GM19351 (cell line): ENCODE measurements around the gene GRIA3.
A peak's percentile ranks its signal among the peaks of the same experiment; 100 is the strongest.
"Not testable (repeated sequence)": the region's sequence is repeated elsewhere in the genome, so short reads cannot be mapped to it uniquely, and the experiment has no call there.

Experiments used
- ATAC-seq: cut with Tn5 transposase; IDR thresholded peaks from one replicate; pipeline ENCODE4 v1.9.1; 2021; ENCODE audit warnings: mild to moderate bottlenecking, moderate library complexity; ENCODE audit not compliant: unreplicated experiment

Gene GRIA3

GRCh38 chrX:123339221-123339905 lies 155.3 kb downstream of the GRIA3 start:
- peak; percentile 68 for ATAC-seq

GRCh38 chrX:123340696-123341095 lies 156.6 kb downstream of the GRIA3 start:
- ATAC-seq = no peak

DNA sequence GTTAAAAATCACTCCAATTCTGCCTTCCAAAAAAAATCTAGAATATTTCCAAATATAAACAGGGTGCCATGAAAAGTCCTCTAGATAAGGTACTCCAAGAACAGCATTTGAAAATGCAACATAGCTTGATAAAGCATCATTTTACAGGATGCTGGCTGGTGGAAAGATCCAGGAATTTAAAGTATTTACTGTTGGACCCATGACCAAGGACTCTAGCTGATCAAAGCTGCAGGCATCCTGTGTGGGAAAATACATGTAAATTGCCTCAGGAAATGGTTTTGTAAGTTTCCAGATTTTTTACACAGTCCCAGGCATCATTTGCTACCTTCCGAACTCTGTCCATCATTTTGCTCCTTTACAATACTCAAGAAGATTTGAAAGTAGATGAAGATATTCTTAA lies 164.4 kb downstream of the GRIA3 start:
- no peak for ATAC-seq

DNA sequence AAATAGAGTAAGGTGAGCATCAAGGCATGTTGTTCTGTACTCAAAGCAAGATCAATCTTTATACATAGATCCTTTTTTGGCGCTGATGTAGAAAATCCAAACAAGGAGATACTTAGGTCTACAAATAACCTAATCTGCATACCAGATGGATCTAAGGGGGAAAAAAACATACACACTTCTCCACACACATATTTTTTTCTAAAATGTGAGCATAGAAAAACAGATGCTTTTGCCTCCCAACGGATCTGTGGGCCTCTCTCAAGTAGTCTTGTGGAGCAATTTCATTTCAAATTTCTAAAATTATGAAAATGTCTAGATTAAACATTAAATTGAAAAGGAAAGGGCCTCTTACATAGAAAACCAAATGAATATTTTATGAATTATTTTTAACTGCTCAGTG lies 166.1 kb downstream of the GRIA3 start:
- ATAC-seq = no peak

DNA sequence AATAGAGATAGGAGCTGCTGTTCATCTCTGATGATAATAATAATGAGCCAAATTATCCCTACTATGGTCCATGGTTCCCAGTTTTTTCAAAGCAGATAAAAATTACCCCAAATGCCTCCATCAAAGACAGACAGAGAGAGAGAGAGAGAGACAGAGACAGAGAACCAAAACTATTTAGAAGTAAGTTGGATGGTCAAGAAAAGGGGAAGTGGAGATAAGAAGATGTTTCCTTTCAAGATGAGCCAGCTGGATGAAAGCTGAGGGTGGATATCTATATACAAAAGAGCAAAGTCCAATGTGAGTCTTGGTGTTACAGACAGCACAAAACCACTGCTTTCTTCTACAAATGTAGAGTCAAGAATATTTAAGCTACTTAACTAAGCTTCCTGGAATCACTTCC lies 173.9 kb downstream of the GRIA3 start:
- peak; percentile 96 for ATAC-seq

GRCh38 chrX:123358457-123358856 lies 174.4 kb downstream of the GRIA3 start:
- no peak for ATAC-seq

DNA sequence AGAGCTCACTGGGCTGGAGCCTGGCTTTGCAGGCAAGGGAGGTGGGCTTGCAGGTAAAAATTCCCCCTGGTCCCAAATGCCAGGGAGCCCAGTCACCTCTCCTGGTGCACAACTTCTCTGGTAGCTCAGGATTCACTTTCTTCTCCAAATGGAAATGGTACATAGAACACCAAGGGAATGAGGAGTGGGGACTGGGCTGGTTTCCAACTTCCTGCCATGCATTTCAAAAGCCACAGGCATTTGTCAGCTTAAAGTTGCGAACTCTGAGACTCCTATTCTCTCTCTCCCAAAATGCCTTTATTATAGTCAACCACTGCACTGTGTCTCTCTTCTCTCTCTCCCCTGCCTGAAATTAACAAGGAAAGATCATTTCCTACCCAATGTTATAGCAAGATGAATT lies 177.3 kb downstream of the GRIA3 start:
- no peak for ATAC-seq

DNA sequence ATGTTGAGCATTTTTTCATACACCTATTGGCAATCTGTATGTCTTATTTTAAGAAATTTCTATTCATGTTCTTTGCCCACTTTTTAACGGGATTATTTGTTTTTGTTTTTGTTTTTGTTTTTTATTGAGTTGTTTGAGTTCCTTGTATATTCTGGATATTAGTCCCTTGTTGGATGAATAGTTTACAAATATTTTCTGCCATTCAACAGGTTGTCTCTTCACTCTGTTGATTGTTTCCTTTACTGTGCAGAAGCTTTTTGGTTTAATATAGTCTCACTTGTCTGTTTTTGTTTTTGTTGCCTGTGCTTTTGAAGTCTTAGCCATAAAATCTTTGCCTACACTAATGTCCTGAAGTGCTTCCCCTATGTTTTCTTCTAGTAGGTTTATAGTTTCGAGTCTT lies 202.1 kb downstream of the GRIA3 start:
- ATAC-seq = not testable (repeated sequence)

- no peak for ATAC-seq
These were observed 208.8 kb downstream of the GRIA3 start for GRCh38 chrX:123392921-123393320.

- ATAC-seq = no peak
These were observed 215.6 kb downstream of the GRIA3 start for GRCh38 chrX:123399709-123400108.

DNA sequence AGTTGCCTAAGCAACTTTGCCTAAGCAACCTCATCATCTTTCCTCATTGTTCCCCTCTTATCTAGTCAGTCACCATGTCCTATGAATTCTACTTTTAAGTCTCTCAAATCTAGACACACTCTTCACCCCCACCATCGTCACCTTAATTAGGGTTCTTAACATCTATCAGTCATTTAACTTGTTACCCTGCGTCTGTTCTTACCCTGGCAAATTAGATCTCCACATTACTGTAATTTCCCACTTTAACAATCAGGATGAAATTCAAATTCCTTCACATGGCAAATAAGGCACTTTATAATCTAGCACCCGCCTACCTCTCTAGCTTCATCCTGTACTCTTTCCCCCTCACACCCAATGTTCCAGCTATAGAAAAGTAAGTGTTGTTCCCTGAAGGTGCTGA lies 221.2 kb downstream of the GRIA3 start:
- ATAC-seq = no peak

GRCh38 chrX:123408821-123409737 lies 225.0 kb downstream of the GRIA3 start:
- ATAC-seq = no peak

DNA sequence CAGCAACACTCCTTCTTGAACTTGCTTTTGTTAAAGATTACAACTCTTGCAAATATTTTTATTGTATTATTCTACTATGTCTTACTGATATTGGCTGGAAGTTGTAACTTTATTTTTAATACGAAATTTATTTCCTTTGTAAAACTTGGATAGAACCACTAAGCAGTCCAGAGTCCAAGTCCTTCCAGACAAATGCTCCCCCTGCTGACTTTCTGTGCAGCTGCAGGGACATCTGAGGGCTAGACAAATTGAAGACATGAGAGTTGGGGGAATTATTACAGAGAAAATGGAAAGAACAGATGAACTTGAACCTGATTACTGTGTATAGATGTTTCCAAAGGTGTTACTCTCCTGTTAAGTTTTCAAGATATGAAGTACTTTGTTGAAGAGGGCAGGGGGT lies 238.8 kb downstream of the GRIA3 start:
- ATAC-seq = peak; percentile 38

GRCh38 chrX:123424546-123424945 lies 240.5 kb downstream of the GRIA3 start:
- peak; percentile 95 for ATAC-seq

DNA sequence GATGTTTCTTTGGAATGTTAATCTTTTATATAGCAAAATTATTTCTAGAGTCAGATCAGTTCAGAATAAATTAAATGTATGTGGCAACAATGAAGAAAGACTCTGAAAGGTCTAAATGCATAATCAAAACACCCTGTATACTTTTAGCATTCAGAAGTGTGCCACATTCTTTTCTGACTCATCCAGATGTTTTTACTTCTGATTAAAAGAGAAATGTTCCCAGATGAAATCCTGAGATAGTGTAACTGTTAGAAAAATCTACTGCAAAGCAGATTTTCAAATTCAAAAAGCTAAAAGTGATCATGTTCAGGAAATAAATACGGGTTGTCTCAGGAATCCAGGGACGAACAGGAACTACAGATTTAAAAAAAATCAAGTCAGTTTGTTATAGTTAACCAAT lies 241.4 kb downstream of the GRIA3 start:
- ATAC-seq = no peak

DNA sequence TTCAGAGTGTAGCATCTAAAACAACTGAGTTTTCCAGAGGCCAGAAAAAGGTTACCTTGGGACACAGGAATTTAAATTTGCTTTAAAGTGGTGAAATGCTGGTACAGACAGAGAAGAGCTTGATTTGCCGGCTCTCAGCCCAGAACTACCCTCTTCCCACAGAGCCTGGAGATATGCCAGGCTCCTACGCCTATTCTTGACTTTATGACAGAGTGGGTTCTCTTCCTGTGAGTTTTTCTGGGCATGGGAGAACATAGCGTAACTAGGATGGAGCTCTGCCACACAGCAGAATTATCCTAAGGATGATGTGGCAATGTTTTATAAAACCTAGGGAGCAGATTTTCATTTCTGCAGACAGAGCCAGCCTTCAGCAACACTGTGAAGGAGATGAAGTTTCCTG lies 241.8 kb downstream of the GRIA3 start:
- ATAC-seq = no peak

- no peak for ATAC-seq
These were observed 248.5 kb downstream of the GRIA3 start for GRCh38 chrX:123432361-123433150.

DNA sequence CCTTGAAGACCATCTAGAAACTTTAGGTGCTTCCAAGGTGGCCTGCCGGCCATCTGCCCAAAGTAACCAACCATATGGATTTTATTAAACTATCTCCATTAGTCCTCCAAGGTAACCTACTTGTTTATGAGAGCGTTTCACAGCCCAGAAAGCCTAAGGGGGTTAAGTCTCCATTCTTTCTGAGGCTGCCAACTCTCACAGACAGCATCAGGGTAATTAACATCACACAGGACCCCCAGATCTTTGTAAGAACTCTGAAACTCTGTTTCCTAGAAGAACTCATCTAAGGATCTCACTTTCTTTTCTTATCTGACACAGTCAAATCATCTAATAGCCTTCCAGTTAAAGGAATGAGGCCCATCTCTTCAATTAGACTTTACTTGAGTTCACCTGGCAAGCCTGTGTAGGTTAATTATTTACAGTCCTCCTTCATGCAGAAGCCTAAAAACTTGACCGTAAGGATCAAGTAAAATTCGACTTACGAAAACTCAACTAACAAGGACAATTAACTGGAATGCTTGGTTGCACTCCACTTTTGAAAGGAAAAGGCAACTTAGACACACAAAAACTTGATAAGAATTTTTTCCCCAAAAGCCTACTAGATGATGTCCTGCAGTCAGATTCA lies 252.5 kb downstream of the GRIA3 start:
- no peak for ATAC-seq

- ATAC-seq = not testable (repeated sequence)
These were observed 255.8 kb downstream of the GRIA3 start for GRCh38 chrX:123439926-123440325.

DNA sequence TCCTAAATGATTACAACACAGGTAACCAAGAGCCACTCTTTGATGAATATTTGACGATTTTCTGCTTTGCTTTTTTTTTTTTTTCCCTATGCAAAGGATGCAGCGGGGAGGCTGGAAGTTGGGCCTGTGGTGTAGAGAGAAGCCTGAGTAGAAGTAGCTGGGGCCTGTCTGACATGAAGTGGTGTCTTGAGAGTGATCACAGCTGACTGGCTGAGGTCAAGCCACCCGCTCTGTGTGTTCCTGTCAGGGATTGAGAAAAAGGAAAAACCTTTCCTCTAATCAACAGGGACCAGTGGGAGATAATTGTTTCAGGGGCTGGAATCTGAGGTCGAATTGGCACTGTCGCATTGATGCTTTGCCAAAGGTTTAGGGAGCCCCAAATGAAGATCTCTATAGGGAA lies 258.7 kb downstream of the GRIA3 start:
- ATAC-seq = no peak

DNA sequence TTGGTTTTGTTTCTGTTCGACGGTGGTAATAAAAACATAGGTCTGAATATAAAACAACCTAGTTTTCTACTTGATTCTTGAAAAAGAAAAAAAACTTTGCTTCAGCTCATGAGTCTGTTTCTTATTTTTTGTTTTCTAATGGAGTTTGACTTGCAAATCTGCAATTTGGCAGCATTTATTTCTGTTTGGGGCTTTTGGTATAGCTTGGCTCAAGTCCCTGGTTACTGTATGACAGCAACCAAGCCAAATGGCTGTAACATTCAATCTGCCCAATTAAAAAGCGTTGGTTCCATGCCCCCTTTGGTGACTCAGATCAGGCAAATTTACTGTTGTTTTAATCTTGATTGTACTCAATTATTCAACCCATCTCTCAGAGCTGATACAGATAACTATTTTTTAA lies 263.4 kb downstream of the GRIA3 start:
- ATAC-seq = no peak
